IMR-90 (cell line): ENCODE data around the gene STX18. TPM values are rescaled to one million over a fixed set of nuclear protein-coding genes. Genes with fewer than 3 reads are reported as not detected.
A peak's percentile ranks its signal among the peaks of the same experiment; 100 is the strongest.

Source experiments
- ATAC-seq: fragments of 200-7000 bp; cut with Tn5 transposase; 2 replicates; pipeline ENCODE4 v1.9.1; 2020; ENCODE audit warnings: low read depth, mild to moderate bottlenecking, moderate library complexity
- BruUV-seq: library from RNA; stranded (reverse); fragments of 400-500 nt; replicated peaks from 2 replicates; lab custom pipeline; 2021; lab: Mats Ljungman, UMichigan
- CTCF ChIA-PET: fragments of 300-600 bp; formaldehyde crosslinking; extraction: SDS; loops from one replicate; lab custom pipeline; 2021; ENCODE audit warnings: antibody characterized with exemption; lab: Yijun Ruan, JAX
- POLR2A ChIA-PET: fragments of 300-600 bp; sonication (Branson Sonifier 250); formaldehyde crosslinking; loops from one replicate; lab custom pipeline; 2022; ENCODE audit warnings: antibody characterized with exemption; ENCODE audit not compliant: unreplicated experiment; lab: Charles Lee
- DNase-seq: peaks from one replicate; pipeline ENCODE4 v3.0.0; 2013
- H2AFZ ChIP-seq: replicated peaks from 2 replicates; pipeline ENCODE3; 2013; ENCODE audit warnings: low read length, mild to moderate bottlenecking; ENCODE audit not compliant: poor library complexity
- H2AK5ac ChIP-seq: 2 replicates; pipeline ENCODE4 v1.6.1; 2013; ENCODE audit warnings: low read depth, low read length, inconsistent platforms
- H2AK9ac ChIP-seq: replicated peaks from 2 replicates; pipeline ENCODE3; 2013; ENCODE audit warnings: mild to moderate bottlenecking, low read depth, low read length, moderate library complexity; ENCODE audit not compliant: poor library complexity
- H2BK120ac ChIP-seq: 2 replicates; pipeline ENCODE4 v1.6.1; 2013; ENCODE audit warnings: low read depth, low read length, inconsistent platforms
- H2BK15ac ChIP-seq: 3 replicates; pipeline ENCODE4 v1.6.1; 2013; ENCODE audit warnings: low read depth, low read length, inconsistent platforms
- H2BK20ac ChIP-seq: 2 replicates; pipeline ENCODE4 v1.6.1; 2013; ENCODE audit warnings: low read depth, mild to moderate bottlenecking, inconsistent platforms, low read length, moderate library complexity
- H2BK5ac ChIP-seq: 2 replicates; pipeline ENCODE4 v1.6.1; 2013; ENCODE audit warnings: mild to moderate bottlenecking, low read depth, low read length, inconsistent platforms; ENCODE audit not compliant: poor library complexity, severe bottlenecking
- H3K14ac ChIP-seq: replicated peaks from 2 replicates; pipeline ENCODE4 v1.6.1; 2013; ENCODE audit warnings: low read depth, low read length, inconsistent platforms
- H3K18ac ChIP-seq: 2 replicates; pipeline ENCODE4 v1.6.1; 2013; ENCODE audit warnings: low read depth, low read length, control low read depth
- H3K23ac ChIP-seq: 2 replicates; pipeline ENCODE4 v1.6.1; 2013; ENCODE audit warnings: low read depth, low read length, inconsistent platforms
- H3K27ac ChIP-seq: 2 replicates; pipeline ENCODE4 v1.5.1; 2013; ENCODE audit warnings: mild to moderate bottlenecking, control low read depth, low read length; ENCODE audit not compliant: insufficient read depth
- H3K27me3 ChIP-seq: 2 replicates; pipeline ENCODE4 v1.6.1; 2013; ENCODE audit warnings: low read length; ENCODE audit not compliant: control insufficient read depth, insufficient read depth
- H3K36me3 ChIP-seq: 2 replicates; pipeline ENCODE4 v1.6.1; 2013; ENCODE audit warnings: low read length, mixed read lengths; ENCODE audit not compliant: control insufficient read depth, insufficient read depth
- H3K4ac ChIP-seq: 2 replicates; pipeline ENCODE4 v1.6.1; 2013; ENCODE audit warnings: low read depth, low read length, inconsistent platforms
- H3K4me1 ChIP-seq: 2 replicates; pipeline ENCODE4 v1.6.1; 2013; ENCODE audit warnings: low read length, mixed read lengths; ENCODE audit not compliant: control insufficient read depth, insufficient read depth
- H3K4me2 ChIP-seq: 2 replicates; pipeline ENCODE4 v1.6.1; 2013; ENCODE audit warnings: low read depth, mild to moderate bottlenecking, control low read depth, low read length, moderate library complexity
- H3K4me3 ChIP-seq: 2 replicates; pipeline ENCODE4 v1.5.1; 2013; ENCODE audit warnings: low read depth, mild to moderate bottlenecking, control low read depth, low read length, moderate library complexity; ENCODE audit not compliant: insufficient read depth
- H3K56ac ChIP-seq: 2 replicates; pipeline ENCODE4 v1.6.1; 2013; ENCODE audit warnings: low read length, inconsistent platforms; ENCODE audit not compliant: insufficient read depth; ENCODE audit errors: extremely low read depth
- H3K79me1 ChIP-seq, 2 experiments: 2 replicates each; pipeline ENCODE4 v1.6.1; 2013; ENCODE audit warnings: low read length in 2 of 2, inconsistent platforms in 1 of 2, low read depth in 1 of 2
- H3K9ac ChIP-seq: 2 replicates; pipeline ENCODE4 v1.6.1; 2013; ENCODE audit warnings: low read depth, low read length, control low read depth
- H3K9me1 ChIP-seq: 2 replicates; pipeline ENCODE4 v1.6.1; 2013; ENCODE audit warnings: low read length, inconsistent platforms; ENCODE audit not compliant: insufficient read depth
- H3K9me3 ChIP-seq: 2 replicates; pipeline ENCODE4 v1.6.1; 2013; ENCODE audit warnings: low read length; ENCODE audit not compliant: control insufficient read depth, insufficient read depth
- H4K20me1 ChIP-seq: 2 replicates; pipeline ENCODE4 v1.6.1; 2013; ENCODE audit warnings: low read length, inconsistent platforms; ENCODE audit not compliant: insufficient read depth
- H4K5ac ChIP-seq: 2 replicates; pipeline ENCODE4 v1.6.1; 2013; ENCODE audit warnings: mild to moderate bottlenecking, low read depth, low read length, control low read depth
- H4K8ac ChIP-seq, 2 experiments: 2 replicates each; pipeline ENCODE4 v1.6.1; 2013; ENCODE audit warnings: low read depth in 2 of 2, low read length in 2 of 2, control low read depth in 1 of 2, inconsistent platforms in 1 of 2
- H4K91ac ChIP-seq: 2 replicates; pipeline ENCODE4 v1.6.1; 2013; ENCODE audit warnings: low read depth, low read length, inconsistent platforms; ENCODE audit not compliant: insufficient read depth
- RFX5 ChIP-seq: IDR thresholded peaks from 2 replicates; pipeline ENCODE4 v1.8.0; 2012; ENCODE audit warnings: low read depth, mild to moderate bottlenecking, low read length, moderate library complexity
- WGBS, 2 experiments: methylation state at CpG; one replicate each; pipeline versions ENCODE4 v1.1.5 to v1.1.7; 2013; ENCODE audit warnings: missing lambda C conversion rate in 2 of 2; ENCODE audit not compliant: insufficient read length in 1 of 2; ENCODE audit errors: extremely low coverage in 2 of 2; 5-methylcytosine and 5-hydroxymethylcytosine counted together
- dilution Hi-C: fragments of 300-500 bp; cut with HindIII; formaldehyde crosslinking; loops from one replicate; pipeline ENCODE4 v1.14.3; 2018; ENCODE audit warnings: low sequenced_read_pairs; ENCODE audit not compliant: unreplicated experiment
- in situ Hi-C: fragments of 300-500 bp; cut with MboI; formaldehyde crosslinking; loops from 3 replicates; pipeline ENCODE4 v1.14.3; 2019; ENCODE audit warnings: low sequenced_read_pairs, inconsistent platforms, mixed read lengths
- intact Hi-C: fragments of 100-400 bp; cut with micrococcal nuclease; formaldehyde crosslinking; loops from 2 replicates; pipeline ENCODE4 v1.10.0; 2022
- polyA plus RNA-seq, 3 experiments: library from polyadenylated mRNA; depleted of rRNA; stranded (reverse); fragments of >200 nt; gene quantifications; 2 replicates each; pipeline ENCODE4 v1.2.3, GENCODE V29; 2012; ENCODE audit warnings: low replicate concordance in 1 of 3
- total RNA-seq: library from RNA; depleted of rRNA; stranded (reverse); fragments of >200 nt; gene quantifications from 2 replicates; pipeline ENCODE4 v1.2.3, GENCODE V29; 2012

STX18 gene
- total and polyA plus RNA-seq, 2 of the 4 experiments (the other 2 are of a cell fraction), result 20.1 to 23.4 TPM

GRCh38 chr4:4440333-4441061 lies 101.4 kb downstream of the STX18 start:
- no peak overlapping the region for H2AK5ac ChIP-seq
- ChIA-PET POLR2A (no interaction called here), CTCF (interaction anchor here (1.2 kb wide), 2 partner anchors 10 to 15 kb away, joined by 3 to 6 read pairs; no protein-coding TSS in a partner anchor)
- peaks cover 17% of the 10 kb centered on the region for H3K9me1 ChIP-seq
- H3K56ac ChIP-seq, result no peak overlapping the region
- in situ Hi-C loops, result no loop called here
- H3K4me3 ChIP-seq, result no peak overlapping the region
- H3K79me1 ChIP-seq, result peaks cover 0 to 23% of the 10 kb centered on the region in 2 experiments; a peak in 1 of 4 replicates
- H3K4me1 ChIP-seq, result peaks cover 13% of the 10 kb centered on the region
- TF ChIP-seq RFX5, result no peak
- no peak overlapping the region for H3K4me2 ChIP-seq
- no peak overlapping the region for H2BK120ac ChIP-seq
- no peak for DNase-seq
- H3K9ac ChIP-seq, result no peak overlapping the region
- H2BK20ac ChIP-seq, result no peak overlapping the region
- no peak overlapping the region for H2BK15ac ChIP-seq
- ATAC-seq, result no peak
- no peak overlapping the region for H3K23ac ChIP-seq
- intact Hi-C loops, result no loop called here
- no peak overlapping the region for H4K5ac ChIP-seq
- 0 out of 2 replicates have a peak overlapping the region, but pooled peaks have one; percentile 6 for H4K91ac ChIP-seq
- H3K27ac ChIP-seq, result no peak overlapping the region
- H2AK9ac ChIP-seq, result no peak overlapping the region
- H3K9me3 ChIP-seq, result no peaks in the 10 kb centered on the region
- BruUV-seq, result no TSS peak
- H3K27me3 ChIP-seq, result no peaks in the 10 kb centered on the region
- dilution Hi-C loops, result no loop called here
- H3K18ac ChIP-seq, result peak overlapping the region; percentile 20; the same call in 1 of the 2 replicates
- peaks cover 8% of the 10 kb centered on the region for H3K36me3 ChIP-seq
- WGBS, 2 experiments, result no CpG with 5 or more reads among the region's 2 CpGs
- no peak overlapping the region for H2AFZ ChIP-seq
- H3K14ac ChIP-seq, result no peak overlapping the region
- H2BK5ac ChIP-seq, result no peak overlapping the region
- H4K8ac ChIP-seq, result no peak overlapping the region
- peaks cover 7% of the 10 kb centered on the region for H4K20me1 ChIP-seq
- H3K4ac ChIP-seq, result no peak overlapping the region
